ENCODE results near the gene LRCH4.
"Not testable (repeated sequence)": the region's sequence is repeated elsewhere in the genome, so short reads cannot be mapped to it uniquely, and the experiment has no call there.

The LRCH4 gene

GRCh38 chr7:100544967-100545359 is 41.0 kb downstream of the LRCH4 start:
- no peak for DNase-seq (ENCODE audit: low spot score)

DNA sequence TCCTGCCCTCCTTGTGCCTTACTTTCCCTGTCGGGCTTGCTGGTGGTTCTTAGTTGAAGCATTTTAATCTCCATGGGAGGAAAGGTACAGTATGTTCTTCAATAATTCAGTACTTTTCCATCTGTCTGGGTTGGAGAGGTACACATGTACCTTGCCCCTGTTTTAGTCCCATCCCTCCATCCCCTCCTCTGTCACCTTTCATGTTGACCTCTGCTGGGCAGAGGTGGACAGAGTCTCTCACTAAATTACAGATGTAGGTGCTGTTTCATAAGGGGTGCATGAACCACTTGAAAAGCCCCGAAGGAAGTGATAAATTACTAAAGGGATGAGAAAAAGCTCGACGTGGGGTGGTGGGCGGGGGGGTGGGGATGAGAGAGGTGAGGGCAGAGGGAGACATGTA is 41.5 kb downstream of the LRCH4 start:
- no peak for DNase-seq (ENCODE audit: low spot score)

- DNase-seq (ENCODE audit: low spot score), result no peak
Measured at GRCh38 chr7:100543586-100543985, 42.3 kb downstream of the LRCH4 start.

DNA sequence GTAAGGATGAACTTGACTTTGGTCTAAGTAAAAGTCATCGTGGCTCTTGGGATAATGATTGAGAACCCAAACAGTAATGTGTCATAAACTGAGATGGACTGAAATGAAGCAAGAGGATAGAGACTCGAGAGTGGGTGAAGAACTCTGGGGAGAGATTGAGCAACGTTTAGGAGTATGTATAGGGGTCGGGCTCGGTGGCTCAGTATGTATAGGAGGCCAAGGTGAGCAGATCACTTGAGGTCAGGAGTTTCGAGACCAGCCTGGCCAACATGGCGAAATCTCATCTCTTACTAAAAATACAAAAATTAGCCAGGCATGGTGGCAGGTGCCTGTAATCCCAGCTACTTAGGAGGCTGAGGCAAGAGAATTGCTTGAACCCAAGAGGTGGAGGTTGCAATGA is 44.6 kb downstream of the LRCH4 start:
- not testable (repeated sequence) for DNase-seq (ENCODE audit: low spot score)

GRCh38 chr7:100540073-100540723 is 45.7 kb downstream of the LRCH4 start:
- peak; percentile 54 for DNase-seq (ENCODE audit: low spot score)

GRCh38 chr7:100539436-100540006 is 46.4 kb downstream of the LRCH4 start:
- peak; percentile 51 for DNase-seq (ENCODE audit: low spot score)

DNA sequence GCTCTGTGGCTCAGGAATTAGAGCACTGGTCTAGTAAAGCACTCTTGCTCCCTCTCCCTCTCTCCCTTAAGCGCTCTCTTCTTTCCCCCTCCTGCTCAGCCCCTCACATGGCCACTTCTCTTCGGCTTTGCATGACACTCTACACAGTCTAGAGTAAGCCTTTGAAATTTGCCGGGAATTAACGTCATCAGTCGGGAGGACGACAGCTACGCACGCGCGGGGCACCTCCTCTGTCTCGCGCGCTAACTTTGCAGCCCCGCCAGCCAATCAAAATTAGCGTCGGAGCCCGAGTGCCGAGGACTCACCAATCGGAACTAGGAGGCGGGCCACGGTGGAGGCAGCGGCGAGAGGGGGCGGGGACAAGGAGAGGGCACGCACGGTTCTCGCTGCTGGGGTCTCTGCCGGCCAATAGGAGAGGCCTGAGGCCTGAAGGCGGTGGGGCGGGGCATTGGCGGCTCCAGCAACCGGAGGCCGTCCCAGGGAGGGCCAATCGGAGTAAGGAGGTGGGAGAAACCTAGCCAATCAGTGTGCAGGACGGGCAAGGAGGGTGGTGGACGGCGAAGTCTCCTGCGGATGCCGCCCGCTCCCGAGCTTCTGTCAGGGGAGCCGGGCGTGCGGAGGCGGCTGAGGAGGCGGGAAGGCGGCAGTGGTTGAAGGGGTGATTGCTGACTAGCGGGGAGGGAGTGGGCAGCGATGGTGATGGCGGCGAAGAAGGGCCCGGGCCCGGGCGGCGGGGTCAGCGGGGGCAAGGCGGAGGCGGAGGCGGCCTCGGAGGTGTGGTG is 47.1 kb downstream of the LRCH4 start, which contains the start of gene AGFG2:
Gene AGFG2, plus strand, starts transcription at position 550 of the 782 bp plus-strand sequence. Its CDS starts 144 bp downstream, at position 694.
- DNase-seq (ENCODE audit: low spot score), result peak; percentile 100

- DNase-seq (ENCODE audit: low spot score), result no peak
Measured at GRCh38 chr7:100538348-100538653, 47.6 kb downstream of the LRCH4 start.

DNA sequence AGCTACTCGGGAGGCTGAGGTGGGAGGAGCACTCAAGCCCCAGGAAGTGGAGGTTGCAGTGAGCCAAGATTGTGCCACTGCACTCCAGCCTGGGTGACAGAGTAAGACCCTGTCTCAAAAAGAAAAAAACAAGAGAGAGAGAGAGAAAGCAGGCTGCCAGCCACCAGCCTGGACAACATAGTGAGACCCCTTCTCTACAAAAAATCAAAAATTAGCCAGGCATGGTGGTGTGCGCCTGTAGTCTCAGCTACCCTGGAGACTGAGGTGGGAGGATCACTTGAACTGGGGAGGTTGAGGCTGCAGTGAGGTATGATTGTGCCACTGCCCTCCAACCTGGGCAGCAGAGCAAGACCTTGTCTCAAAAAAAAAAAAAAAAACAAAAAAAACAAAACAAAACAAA is 49.2 kb downstream of the LRCH4 start:
- not testable (repeated sequence) for DNase-seq (ENCODE audit: low spot score)

GRCh38 chr7:100535982-100536381 is 49.9 kb downstream of the LRCH4 start:
- DNase-seq (ENCODE audit: low spot score), result not testable (repeated sequence)

DNA sequence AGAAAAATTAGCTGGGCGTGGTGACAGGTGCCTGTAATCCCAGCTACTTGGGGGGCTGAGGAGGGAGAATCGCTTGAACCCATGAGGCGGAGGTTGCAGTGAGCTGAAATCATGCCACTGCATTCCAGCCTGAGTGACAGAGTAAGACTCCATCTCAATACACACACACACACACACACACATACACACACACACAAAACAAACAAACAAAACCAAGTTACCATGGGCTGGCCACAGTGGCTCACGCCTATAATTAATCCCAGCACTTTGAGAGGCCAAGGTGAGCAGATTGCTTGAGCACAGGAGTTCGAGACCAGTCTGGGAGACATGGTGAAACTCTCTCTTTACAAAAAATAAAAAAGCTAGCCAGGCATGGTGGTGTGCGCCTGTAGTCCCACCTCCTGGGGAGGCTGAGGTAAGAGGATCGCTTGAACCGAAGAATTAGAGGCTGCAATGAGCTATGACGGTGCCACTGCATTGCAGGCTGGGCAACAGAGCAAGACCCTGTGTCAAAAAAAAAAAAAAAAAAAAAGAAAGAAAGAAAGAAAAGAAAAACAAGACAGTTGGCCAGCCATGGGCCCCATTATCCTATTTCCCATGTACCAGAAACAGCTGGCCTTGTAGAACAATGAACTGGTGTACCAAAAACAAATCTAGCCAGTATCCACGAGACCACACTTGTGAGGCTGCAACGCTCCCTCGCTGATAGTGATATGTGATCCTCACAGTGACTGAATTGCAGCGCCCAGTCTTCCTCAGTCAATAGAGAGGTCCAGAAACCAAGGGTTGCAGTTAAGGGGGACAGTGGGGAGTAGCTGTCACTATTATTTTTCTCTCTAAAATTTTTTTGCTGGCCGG is 53.5 kb downstream of the LRCH4 start:
- DNase-seq (ENCODE audit: low spot score), result no peak

DNA sequence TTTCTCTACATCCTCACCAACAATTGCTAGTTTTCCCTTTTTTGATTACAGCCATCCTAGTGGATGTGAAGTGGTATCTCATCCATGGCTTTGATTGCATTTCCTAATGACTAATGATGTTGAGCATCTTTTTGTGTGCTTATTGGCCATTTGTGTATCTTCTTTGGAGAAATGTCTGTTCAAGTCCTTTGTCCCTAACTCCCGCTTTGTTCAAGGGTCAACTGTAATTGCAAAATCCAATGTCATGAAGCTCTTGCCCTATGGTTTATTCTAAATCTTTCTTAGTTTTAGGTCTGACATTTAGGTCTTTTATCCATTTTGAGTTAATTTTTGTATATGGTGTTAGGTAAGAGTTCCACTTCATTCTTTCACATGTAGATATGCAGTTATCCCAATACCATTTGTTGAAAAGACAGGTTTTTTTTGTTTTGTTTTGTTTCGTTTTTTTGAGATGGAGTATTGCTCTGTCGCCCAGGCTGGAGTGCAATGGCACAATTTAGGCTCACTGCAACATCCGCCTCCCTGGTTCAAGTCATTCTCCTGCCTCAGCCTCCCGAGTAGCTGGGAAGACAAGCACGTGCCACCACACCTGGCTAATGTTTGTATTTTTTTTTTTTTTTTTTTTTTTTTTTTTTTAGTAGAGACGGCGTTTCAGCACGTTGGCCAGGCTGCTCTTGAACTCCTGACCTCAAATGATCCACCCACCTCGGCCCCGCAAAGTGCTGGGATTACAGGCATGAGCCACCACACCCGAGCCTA is 57.6 kb downstream of the LRCH4 start:
- DNase-seq (ENCODE audit: low spot score), result not testable (repeated sequence)

Data from SW480 (cell line).